A673 (cell line): ENCODE results near the gene C6orf15. TPM values are rescaled to one million over a fixed set of nuclear protein-coding genes. Genes with fewer than 3 reads are reported as not detected.

Experiments
- BruUV-seq: library from RNA; stranded (reverse); fragments of 400-500 nt; replicated peaks from 2 replicates; lab custom pipeline; 2021; lab: Mats Ljungman, UMichigan
- CTCF ChIA-PET: fragments of 300-600 bp; sonication (Branson Sonifier 250); formaldehyde crosslinking; loops from one replicate; lab custom pipeline; 2022; ENCODE audit warnings: antibody characterized with exemption; lab: Charles Lee
- POLR2A ChIA-PET: fragments of 300-600 bp; sonication (Branson Sonifier 250); formaldehyde crosslinking; loops from one replicate; lab custom pipeline; 2022; ENCODE audit warnings: antibody characterized with exemption; ENCODE audit not compliant: low non-redundant PET; lab: Charles Lee
- DNase-seq: peaks from one replicate; pipeline ENCODE4 v3.0.0-alpha.2; 2015; ENCODE audit warnings: low spot score
- H3K27ac ChIP-seq: fragments of 200-600 bp; sonication (generic); 2 replicates; pipeline ENCODE4 v1.5.1; 2016; ENCODE audit warnings: mixed run types, low read depth, mild to moderate bottlenecking, mixed read lengths, antibody characterized with exemption, low read length; ENCODE audit not compliant: poor library complexity, severe bottlenecking
- H3K27me3 ChIP-seq: fragments of 200-600 bp; sonication (generic); replicated peaks from 2 replicates; pipeline ENCODE4 v1.6.1; 2017; ENCODE audit warnings: mixed run types, low read depth, mild to moderate bottlenecking, mixed read lengths, antibody characterized with exemption, low read length; ENCODE audit not compliant: insufficient read depth, poor library complexity
- H3K36me3 ChIP-seq: fragments of 200-600 bp; sonication (generic); 2 replicates; pipeline ENCODE4 v1.6.1; 2016; ENCODE audit warnings: mixed run types, mild to moderate bottlenecking, mixed read lengths, antibody characterized with exemption, low read length; ENCODE audit not compliant: insufficient read depth, poor library complexity, severe bottlenecking
- H3K4me1 ChIP-seq: fragments of 200-600 bp; sonication (generic); 2 replicates; pipeline ENCODE4 v1.6.1; 2017; ENCODE audit warnings: mixed run types, mild to moderate bottlenecking, mixed read lengths, antibody characterized with exemption, low read length; ENCODE audit not compliant: insufficient read depth, poor library complexity, severe bottlenecking
- H3K4me3 ChIP-seq: fragments of 200-600 bp; sonication (generic); 2 replicates; pipeline ENCODE4 v1.5.1; 2016; ENCODE audit warnings: low read depth, mixed run types, mild to moderate bottlenecking, mixed read lengths, low read length; ENCODE audit not compliant: poor library complexity, severe bottlenecking
- H3K9me3 ChIP-seq: fragments of 200-600 bp; sonication (generic); 2 replicates; pipeline ENCODE4 v1.6.1; 2016; ENCODE audit warnings: mixed run types, low read depth, mild to moderate bottlenecking, mixed read lengths, antibody characterized with exemption, low read length; ENCODE audit not compliant: poor library complexity, severe bottlenecking
- CTCF ChIP-seq: fragments of 300-800, 200-600 bp; sonication (generic); conservative IDR thresholded peaks from 2 replicates; pipeline ENCODE4 v1.5.1; 2017; ENCODE audit warnings: low read depth, mild to moderate bottlenecking, antibody characterized with exemption, low read length, moderate library complexity, mixed read lengths
- EZH2 ChIP-seq: fragments of 200-600 bp; sonication (generic); IDR thresholded peaks from 2 replicates; pipeline ENCODE4 v1.6.1; 2017; ENCODE audit warnings: borderline replicate concordance, low read depth, mild to moderate bottlenecking, mixed read lengths, antibody characterized with exemption, low read length; ENCODE audit not compliant: poor library complexity, severe bottlenecking
- intact Hi-C: fragments of 100-400 bp; cut with micrococcal nuclease; formaldehyde crosslinking; loops from one replicate; pipeline ENCODE4 v1.10.0; 2022; ENCODE audit not compliant: unreplicated experiment
- total RNA-seq: library from RNA; stranded (reverse); gene quantifications from 2 replicates; pipeline ENCODE4 v1.2.3, GENCODE V29; 2021

C6orf15 gene
- total RNA-seq, 1 experiment from 2014 or later = not detected

GRCh38 chr6:31132806-31133205 lies 20.4 kb upstream of the C6orf15 start:
- no peak for TF ChIP-seq CTCF
- TF ChIP-seq EZH2 = no peak
- intact Hi-C loops = no loop called here
- H3K36me3 ChIP-seq = no peaks in the 10 kb centered on the region
- POLR2A ChIA-PET = no interaction called here
- peaks cover 7% of the 10 kb centered on the region for H3K4me1 ChIP-seq
- H3K27me3 ChIP-seq = no peaks in the 10 kb centered on the region
- no peak overlapping the region for H3K4me3 ChIP-seq
- no peaks in the 10 kb centered on the region for H3K9me3 ChIP-seq
- no peak for DNase-seq
- H3K27ac ChIP-seq = no peak overlapping the region
- BruUV-seq = no TSS peak
- CTCF ChIA-PET = no interaction called here

GRCh38 chr6:31131595-31131994 lies 19.2 kb upstream of the C6orf15 start:
- no peak for DNase-seq
- BruUV-seq = no TSS peak
- no peak for TF ChIP-seq EZH2
- no peak for TF ChIP-seq CTCF
- Histone ChIP-seq H3K4me1 (peaks cover 7% of the 10 kb centered on the region), H3K36me3 (no peaks in the 10 kb centered on the region), H3K9me3 (no peaks in the 10 kb centered on the region), H3K27me3 (no peaks in the 10 kb centered on the region), H3K27ac (no peak overlapping the region), H3K4me3 (no peak overlapping the region)
- POLR2A ChIA-PET = no interaction called here
- CTCF ChIA-PET = interaction anchor here (0.6 to 1.3 kb wide), 2 partner anchors 27 to 249 kb away, joined by 3 read pairs; partner anchors contain the start of gene TCF19
- intact Hi-C loops = no loop called here

- BruUV-seq = no TSS peak
Observed at GRCh38 chr6:31130751-31131150, 18.4 kb upstream of the C6orf15 start.

More at GRCh38 chr6:31130751-31131150, 18.4 kb upstream of the C6orf15 start:
- Histone ChIP-seq H3K4me3 (no peak overlapping the region), H3K4me1 (peaks cover 8% of the 10 kb centered on the region), H3K36me3 (no peaks in the 10 kb centered on the region), H3K27me3 (no peaks in the 10 kb centered on the region), H3K9me3 (no peaks in the 10 kb centered on the region), H3K27ac (no peak overlapping the region)
- POLR2A ChIA-PET = no interaction called here
- CTCF ChIA-PET = interaction anchor here (0.5 kb wide), 1 partner anchor 395 kb away, joined by 4 read pairs; no protein-coding TSS in a partner anchor
- no peak for DNase-seq
- TF ChIP-seq CTCF = no peak
- no peak for TF ChIP-seq EZH2
- intact Hi-C loops = no loop called here
